Panc1 (cell line): ENCODE measurements around the gene NUP210. TPM values are rescaled to one million over a fixed set of nuclear protein-coding genes. Genes with fewer than 3 reads are reported as not detected.
A peak's percentile ranks its signal among the peaks of the same experiment; 100 is the strongest.

Experiments used
- ATAC-seq: fragments of 200-7000 bp; cut with Tn5 transposase; 2 replicates; pipeline ENCODE4 v1.9.1; 2020; ENCODE audit warnings: mild to moderate bottlenecking, moderate library complexity
- BruUV-seq: library from RNA; stranded (reverse); fragments of 400-500 nt; replicated peaks from 2 replicates; lab custom pipeline; 2021; lab: Mats Ljungman, UMichigan
- CTCF ChIA-PET: fragments of 300-600 bp; sonication (Branson Sonifier 250); formaldehyde crosslinking; loops from one replicate; lab custom pipeline; 2022; ENCODE audit warnings: antibody characterized with exemption; lab: Charles Lee
- POLR2A ChIA-PET: fragments of 300-600 bp; sonication (Branson Sonifier 250); formaldehyde crosslinking; loops from one replicate; lab custom pipeline; 2022; ENCODE audit warnings: antibody characterized with exemption; lab: Charles Lee
- DNase-seq: peaks from one replicate; pipeline ENCODE4 v3.0.0-alpha.2; 2010; ENCODE audit warnings: low read depth, low spot score
- H3K27ac ChIP-seq: 2 replicates; pipeline ENCODE4 v1.5.1; 2011; ENCODE audit warnings: mild to moderate bottlenecking, low read length, inconsistent platforms
- H3K27me3 ChIP-seq: fragments of 200-500 bp; sonication (Bioruptor generic); 2 replicates; pipeline ENCODE4 v1.6.0; 2014; ENCODE audit warnings: low read length, inconsistent platforms; ENCODE audit not compliant: control insufficient read depth, insufficient read depth
- H3K36me3 ChIP-seq: fragments of 200-500 bp; sonication (Bioruptor generic); 2 replicates; pipeline ENCODE4 v1.5.1; 2014; ENCODE audit warnings: inconsistent platforms, mild to moderate bottlenecking, low read length, moderate library complexity; ENCODE audit not compliant: control insufficient read depth, insufficient read depth
- H3K4me1 ChIP-seq: 2 replicates; pipeline ENCODE4 v1.5.1; 2011; ENCODE audit warnings: inconsistent platforms, mild to moderate bottlenecking, low read length, moderate library complexity; ENCODE audit not compliant: control insufficient read depth, insufficient read depth
- H3K4me3 ChIP-seq, 2 experiments: 2 replicates each; pipeline ENCODE4 v1.5.1; 2011 to 2012; ENCODE audit warnings: low read depth in 2 of 2, low read length in 2 of 2, mild to moderate bottlenecking in 2 of 2, inconsistent platforms in 1 of 2, moderate library complexity in 1 of 2
- H3K9me3 ChIP-seq: fragments of 200-500 bp; sonication (Bioruptor generic); 2 replicates; pipeline ENCODE4 v1.5.1; 2014; ENCODE audit warnings: low read depth, mild to moderate bottlenecking, inconsistent platforms, low read length, moderate library complexity; ENCODE audit not compliant: control insufficient read depth, insufficient read depth
- CTCF ChIP-seq: fragments of 450-650 bp; IDR thresholded peaks from 2 replicates; pipeline ENCODE4 v1.5.1; 2017; ENCODE audit warnings: mild to moderate bottlenecking
- POLR2AphosphoS5 ChIP-seq: IDR thresholded peaks from 2 replicates; pipeline ENCODE4 v1.6.1; 2012; ENCODE audit warnings: mild to moderate bottlenecking, low read depth, low read length, moderate library complexity
- REST ChIP-seq, 2 experiments: IDR thresholded peaks; 2 replicates each; pipeline ENCODE4 v1.6.1; 2011 to 2012; ENCODE audit warnings: low read depth in 2 of 2, control low read depth in 1 of 2, low read length in 1 of 2, mild to moderate bottlenecking in 1 of 2, moderate library complexity in 1 of 2; ENCODE audit not compliant: insufficient read depth in 1 of 2
- SIN3A ChIP-seq: IDR thresholded peaks from 2 replicates; pipeline ENCODE4 v1.6.1; 2012; ENCODE audit warnings: low read depth, mild to moderate bottlenecking, low read length, moderate library complexity, borderline replicate concordance; ENCODE audit not compliant: insufficient read depth
- TCF7L2 ChIP-seq: IDR thresholded peaks from 2 replicates; pipeline ENCODE4 v1.6.1; 2011; ENCODE audit warnings: mild to moderate bottlenecking, low read depth, low read length, inconsistent platforms
- in situ Hi-C: cut with HindIII; loops from 2 replicates; pipeline ENCODE4 v1.10.0; 2016; ENCODE audit warnings: low sequenced_read_pairs, low pct_unique_long_range_greater_than_20kb
- intact Hi-C: fragments of 100-400 bp; cut with micrococcal nuclease; formaldehyde crosslinking; loops from one replicate; pipeline ENCODE4 v1.10.0; 2022; ENCODE audit not compliant: unreplicated experiment
- total RNA-seq: library from RNA; stranded (reverse); gene quantifications from one replicate; pipeline ENCODE4 v1.2.1, GENCODE V29; 2021; ENCODE audit not compliant: unreplicated experiment

Gene NUP210
- total RNA-seq, 1 experiment from 2014 or later, result 36.8 TPM

- Histone ChIP-seq H3K4me1 (no peaks in the 10 kb centered on the region), H3K4me3 (no peak overlapping the region), H3K27ac (no peak overlapping the region), H3K9me3 (no peaks in the 10 kb centered on the region), H3K36me3 (no peaks in the 10 kb centered on the region), H3K27me3 (no peaks in the 10 kb centered on the region)
- no peak for TF ChIP-seq CTCF
- TF ChIP-seq REST (IDR thresholded peaks at IDR 0.05; ENCODE audit: insufficient read depth in 1 of 2, low read depth in 2 of 2, low read length in 1 of 2), result no peak
- TF ChIP-seq TCF7L2, result no peak
- TF ChIP-seq SIN3A, result no peak
- no peak for TF ChIP-seq POLR2AphosphoS5
- intact Hi-C loops, result no loop called here
- ATAC-seq (no peak), DNase-seq (no peak)
- CTCF ChIA-PET, result no interaction called here
- POLR2A ChIA-PET, result no interaction called here
- no TSS peak for BruUV-seq
- in situ Hi-C loops, result no loop called here
These were observed 102.4 kb downstream of the NUP210 start for GRCh38 chr3:13317596-13318320.

GRCh38 chr3:13316603-13317002, 103.5 kb downstream of the NUP210 start:
- no peak for DNase-seq
- intact Hi-C loops, result no loop called here
- TF ChIP-seq TCF7L2 (no peak), CTCF (no peak), REST (IDR thresholded peaks at IDR 0.05; ENCODE audit: insufficient read depth in 1 of 2, low read depth in 2 of 2, low read length in 1 of 2) (no peak)
- no peaks in the 10 kb centered on the region for H3K4me1 ChIP-seq
- no peak overlapping the region for H3K27ac ChIP-seq
- in situ Hi-C loops, result no loop called here
- H3K27me3 ChIP-seq, result no peaks in the 10 kb centered on the region
- no TSS peak for BruUV-seq
- ATAC-seq, result 0 out of 2 replicates have a peak, but pooled peaks have one; percentile 24
- ChIA-PET POLR2A (no interaction called here), CTCF (no interaction called here)
- no peaks in the 10 kb centered on the region for H3K36me3 ChIP-seq
- no peak overlapping the region for H3K4me3 ChIP-seq
- no peaks in the 10 kb centered on the region for H3K9me3 ChIP-seq
